GM23338 (cell line): ENCODE results near the gene NRN1L. TPM values are rescaled to one million over a fixed set of nuclear protein-coding genes. Genes with fewer than 3 reads are reported as not detected.

Experiments
- ATAC-seq: fragments of 200-7000 bp; cut with Tn5 transposase; 3 replicates; pipeline ENCODE4 v1.9.1; 2020
- DNase-seq: peaks from one replicate; pipeline ENCODE4 v3.0.0-alpha.2; 2015; ENCODE audit warnings: low spot score
- H2AFZ ChIP-seq: fragments of 200-600 bp; sonication (generic); 2 replicates; pipeline ENCODE4 v1.8.0; 2016; ENCODE audit warnings: antibody characterized with exemption, mild to moderate bottlenecking, moderate library complexity
- H3F3A ChIP-seq: fragments of 200-600 bp; sonication (generic); replicated peaks from 2 replicates; pipeline ENCODE4 v1.8.0; 2017; ENCODE audit warnings: antibody characterized with exemption, mixed run types, low read depth
- H3K27ac ChIP-seq: fragments of 200-600 bp; sonication (generic); 2 replicates; pipeline ENCODE4 v1.6.1; 2016; ENCODE audit warnings: low read depth
- H3K27me3 ChIP-seq: fragments of 200-600 bp; sonication (generic); 2 replicates; pipeline ENCODE4 v1.8.0; 2016; ENCODE audit warnings: mild to moderate bottlenecking, mixed run types, moderate library complexity; ENCODE audit not compliant: insufficient read depth
- H3K36me3 ChIP-seq: fragments of 200-600 bp; sonication (generic); 2 replicates; pipeline ENCODE4 v1.8.0; 2016; ENCODE audit warnings: mild to moderate bottlenecking; ENCODE audit not compliant: insufficient read depth
- H3K4me1 ChIP-seq: fragments of 200-600 bp; sonication (generic); 2 replicates; pipeline ENCODE4 v1.8.0; 2016; ENCODE audit warnings: mild to moderate bottlenecking, moderate library complexity; ENCODE audit not compliant: insufficient read depth
- H3K4me2 ChIP-seq: fragments of 200-600 bp; sonication (generic); 2 replicates; pipeline ENCODE4 v1.7.1; 2017; ENCODE audit warnings: mixed run types
- H3K4me3 ChIP-seq: fragments of 200-600 bp; sonication (generic); 2 replicates; pipeline ENCODE4 v1.6.1; 2016; ENCODE audit warnings: mixed run types
- H3K79me2 ChIP-seq: fragments of 200-600 bp; sonication (generic); replicated peaks from 2 replicates; pipeline ENCODE4 v1.8.0; 2017; ENCODE audit warnings: mild to moderate bottlenecking; ENCODE audit not compliant: insufficient read depth
- H3K9me2 ChIP-seq: fragments of 200-600 bp; sonication (generic); 2 replicates; pipeline ENCODE4 v1.8.0; 2017; ENCODE audit not compliant: insufficient read depth
- H4K20me1 ChIP-seq: fragments of 200-600 bp; sonication (generic); replicated peaks from 2 replicates; pipeline ENCODE4 v1.8.0; 2017; ENCODE audit warnings: mild to moderate bottlenecking; ENCODE audit not compliant: insufficient read depth
- H3K27ac Mint-ChIP-seq: 2 replicates; pipeline ENCODE4 v1.8.0; 2020; ENCODE audit warnings: inconsistent platforms, mild to moderate bottlenecking, moderate library complexity, mixed read lengths
- H3K27me3 Mint-ChIP-seq: 3 replicates; pipeline ENCODE4 v1.8.0; 2022; ENCODE audit warnings: low read depth, mild to moderate bottlenecking, moderate library complexity, mixed read lengths, inconsistent platforms; ENCODE audit not compliant: insufficient read depth, poor library complexity
- H3K36me3 Mint-ChIP-seq: 3 replicates; pipeline ENCODE4 v1.8.0; 2021; ENCODE audit warnings: low read depth, mild to moderate bottlenecking, inconsistent platforms, moderate library complexity, mixed read lengths
- H3K4me1 Mint-ChIP-seq: 3 replicates; pipeline ENCODE4 v1.8.0; 2020; ENCODE audit warnings: mild to moderate bottlenecking, inconsistent platforms, mixed read lengths
- H3K4me3 Mint-ChIP-seq: 3 replicates; pipeline ENCODE4 v1.8.0; 2021; ENCODE audit warnings: moderate library complexity, mild to moderate bottlenecking, inconsistent platforms, mixed read lengths
- H3K9me3 Mint-ChIP-seq: 3 replicates; pipeline ENCODE4 v1.8.0; 2020; ENCODE audit warnings: moderate library complexity, mild to moderate bottlenecking, inconsistent platforms, mixed read lengths
- CREB1 ChIP-seq: fragments of 250-450 bp; sonication (Bioruptor Pico); IDR thresholded peaks from 2 replicates; pipeline ENCODE4 v1.5.0; 2020; ENCODE audit warnings: low read depth, mild to moderate bottlenecking, moderate library complexity
- ETS1 ChIP-seq: IDR thresholded peaks from 2 replicates; pipeline ENCODE4 v1.6.1; 2016; ENCODE audit warnings: antibody characterized with exemption
- EZH2 ChIP-seq: fragments of 200-600 bp; sonication (generic); IDR thresholded peaks from one replicate; pipeline ENCODE4 v1.8.0; 2017; ENCODE audit warnings: antibody characterized with exemption, mild to moderate bottlenecking, low read depth; ENCODE audit not compliant: unreplicated experiment
- EZH2phosphoT487 ChIP-seq: fragments of 200-600 bp; sonication (generic); IDR thresholded peaks from one replicate; pipeline ENCODE4 v1.8.1; 2018; ENCODE audit warnings: antibody characterized with exemption; ENCODE audit not compliant: unreplicated experiment
- JUNB ChIP-seq: IDR thresholded peaks from one replicate; pipeline ENCODE4 v1.6.1; 2016; ENCODE audit warnings: antibody characterized with exemption; ENCODE audit not compliant: unreplicated experiment
- NANOG ChIP-seq: IDR thresholded peaks from 2 replicates; pipeline ENCODE4 v1.6.1; 2016; ENCODE audit warnings: antibody characterized with exemption, borderline replicate concordance
- POLR2AphosphoS5 ChIP-seq: IDR thresholded peaks from 2 replicates; pipeline ENCODE4 v1.6.1; 2016; ENCODE audit warnings: antibody characterized with exemption, low read depth
- REST ChIP-seq: IDR thresholded peaks from one replicate; pipeline ENCODE4 v1.6.1; 2018; ENCODE audit warnings: antibody characterized with exemption; ENCODE audit not compliant: unreplicated experiment
- STAT1 ChIP-seq: IDR thresholded peaks from one replicate; pipeline ENCODE4 v1.6.1; 2016; ENCODE audit warnings: antibody characterized with exemption; ENCODE audit not compliant: unreplicated experiment
- ZNF114 ChIP-seq: fragments of 250-450 bp; sonication (Bioruptor Pico); IDR thresholded peaks from 2 replicates; pipeline ENCODE4 v1.5.0; 2020; ENCODE audit warnings: mild to moderate bottlenecking, moderate library complexity
- ZNF331 ChIP-seq: fragments of 250-450 bp; sonication (Bioruptor Pico); IDR thresholded peaks from 2 replicates; pipeline ENCODE4 v1.5.0; 2020; ENCODE audit warnings: low read depth, mild to moderate bottlenecking, moderate library complexity
- polyA plus RNA-seq: library from polyadenylated mRNA; unstranded; fragments of >200 nt; fragmentation: Nextera tagmentation; extraction: Ambion mirVana; gene quantifications from 2 replicates; pipeline ENCODE4 v1.2.1, GENCODE V29; 2016
- total RNA-seq: library from RNA; depleted of rRNA; stranded (reverse); fragments of >200 nt; shearing (Covaris generic); gene quantifications from 2 replicates; pipeline ENCODE4 v1.2.3, GENCODE V29; 2014

NRN1L gene
- total and polyA plus RNA-seq, 2 experiments from 2014 or later, result 14.0 to 26.1 TPM

GRCh38 chr16:67893743-67894399 lies 9.2 kb downstream of the NRN1L start:
- ATAC-seq, result no peak; the same call in 2 of the 3 replicates
- Histone ChIP-seq H4K20me1 (peaks cover 8% of the 10 kb centered on the region), H3K36me3 (no peaks in the 10 kb centered on the region), H3K27ac (peak overlapping the region; percentile 84), H3F3A (peaks cover 8% of the 10 kb centered on the region; the same call in 1 of the 2 replicates), H3K4me2 (peak overlapping the region; percentile 81), H3K27me3 (no peaks in the 10 kb centered on the region), H3K4me1 (peaks cover 14% of the 10 kb centered on the region), H3K79me2 (peaks cover 56% of the 10 kb centered on the region), H3K4me3 (peak overlapping the region; percentile 82), H3K9me2 (no peaks in the 10 kb centered on the region), H2AFZ (0 out of 2 replicates have a peak overlapping the region, but pooled peaks have one; percentile 26)
- peak; percentile 61 for DNase-seq
- peaks cover 9% of the 10 kb centered on the region for H3K4me1 Mint-ChIP-seq
- H3K4me3 Mint-ChIP-seq, result peak overlapping the region; percentile 97
- H3K36me3 Mint-ChIP-seq, result no peaks in the 10 kb centered on the region; the same call in 2 of the 3 replicates
- peak overlapping the region; percentile 98 for H3K27ac Mint-ChIP-seq
- peaks cover 4% of the 10 kb centered on the region for H3K27me3 Mint-ChIP-seq
- no peak for TF ChIP-seq EZH2
- TF ChIP-seq CREB1 (CRISPR knock-in tag), result no peak
- TF ChIP-seq NANOG, result no peak
- no peaks in the 10 kb centered on the region for H3K9me3 Mint-ChIP-seq

- Histone ChIP-seq H3K27ac (no peak overlapping the region), H3K27me3 (no peaks in the 10 kb centered on the region), H3K36me3 (no peaks in the 10 kb centered on the region), H3K4me2 (no peak overlapping the region), H3K9me2 (no peaks in the 10 kb centered on the region), H3K4me1 (peaks cover 10% of the 10 kb centered on the region), H4K20me1 (peaks cover 8% of the 10 kb centered on the region), H3K79me2 (peaks cover 75% of the 10 kb centered on the region), H2AFZ (no peak overlapping the region), H3K4me3 (no peak overlapping the region), H3F3A (peaks cover 8% of the 10 kb centered on the region; the same call in 1 of the 2 replicates)
- no peaks in the 10 kb centered on the region for H3K9me3 Mint-ChIP-seq
- H3K27ac Mint-ChIP-seq, result no peak overlapping the region
- ATAC-seq (no peak), DNase-seq (no peak)
- H3K36me3 Mint-ChIP-seq, result no peaks in the 10 kb centered on the region; the same call in 2 of the 3 replicates
- peaks cover 9% of the 10 kb centered on the region for H3K4me1 Mint-ChIP-seq
- peaks cover 7% of the 10 kb centered on the region for H3K27me3 Mint-ChIP-seq
- no peak overlapping the region for H3K4me3 Mint-ChIP-seq
- TF ChIP-seq EZH2phosphoT487, result no peak
- TF ChIP-seq REST, result no peak
- TF ChIP-seq ETS1, result no peak
- TF ChIP-seq ZNF114 (CRISPR knock-in tag), result no peak
- TF ChIP-seq ZNF331, result no peak
- no peak for TF ChIP-seq STAT1
- no peak for TF ChIP-seq POLR2AphosphoS5
- no peak for TF ChIP-seq JUNB
- no peak for TF ChIP-seq EZH2
Observed at GRCh38 chr16:67897231-67897630, 12.5 kb downstream of the NRN1L start.
